HG03097 (cell line): ENCODE measurements around the gene ZDHHC8.
"Not testable (repeated sequence)": the region's sequence is repeated elsewhere in the genome, so short reads cannot be mapped to it uniquely, and the experiment has no call there.

Source experiments
- ATAC-seq: cut with Tn5 transposase; IDR thresholded peaks from one replicate; pipeline ENCODE4 v1.9.1; 2021; ENCODE audit not compliant: unreplicated experiment, low FRiP score

Gene ZDHHC8

GRCh38 chr22:20156611-20157429, 25.2 kb downstream of the ZDHHC8 start:
- no peak for ATAC-seq

- no peak for ATAC-seq
Measured at GRCh38 chr22:20157430-20158183, 26.0 kb downstream of the ZDHHC8 start.

GRCh38 chr22:20158391-20159036, 26.9 kb downstream of the ZDHHC8 start:
- no peak for ATAC-seq

DNA sequence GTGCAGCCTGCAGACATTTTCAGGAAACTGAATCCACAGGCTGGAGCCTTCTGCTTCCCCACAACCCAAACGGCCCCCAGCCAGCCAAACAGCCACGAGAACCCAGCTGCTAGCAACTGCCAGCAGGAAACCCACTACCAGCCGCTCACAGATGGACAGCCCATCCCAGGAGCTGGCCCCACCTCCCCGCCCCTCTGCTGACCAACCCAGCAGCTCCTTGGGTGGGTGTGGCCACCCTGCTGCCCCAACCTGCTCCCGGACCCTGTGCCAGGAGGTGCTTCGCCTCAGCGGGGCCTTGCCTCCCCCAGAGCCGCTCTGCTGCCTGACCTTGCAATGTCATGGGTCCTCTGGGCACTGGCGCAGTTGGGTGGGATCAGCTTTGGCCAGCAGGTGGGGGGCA, 27.5 kb downstream of the ZDHHC8 start:
- ATAC-seq, result no peak

- not testable (repeated sequence) for ATAC-seq
Measured at GRCh38 chr22:20159531-20159930, 27.9 kb downstream of the ZDHHC8 start.

DNA sequence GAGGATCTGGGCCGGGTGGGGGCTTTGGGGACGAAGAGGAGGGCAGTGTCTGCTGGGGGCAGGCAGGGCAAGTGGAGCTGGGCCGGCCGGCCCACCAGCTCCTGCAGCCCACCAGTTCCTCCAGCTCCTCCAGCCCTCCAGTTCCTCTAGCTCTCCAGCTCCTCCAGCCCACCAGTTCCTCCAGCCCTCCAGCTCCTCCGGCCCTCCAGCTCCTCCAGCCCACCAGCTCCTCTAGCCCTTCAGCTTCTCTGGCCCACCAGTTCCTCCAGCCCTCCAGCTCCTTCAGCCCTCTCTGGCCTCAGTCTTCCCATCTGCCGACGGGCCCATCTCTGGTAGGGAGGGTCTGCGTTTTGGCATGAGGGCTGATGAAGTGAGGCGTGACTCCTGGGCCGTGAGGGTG, 28.4 kb downstream of the ZDHHC8 start:
- ATAC-seq, result no peak

GRCh38 chr22:20164863-20165262, 33.3 kb downstream of the ZDHHC8 start:
- no peak for ATAC-seq

DNA sequence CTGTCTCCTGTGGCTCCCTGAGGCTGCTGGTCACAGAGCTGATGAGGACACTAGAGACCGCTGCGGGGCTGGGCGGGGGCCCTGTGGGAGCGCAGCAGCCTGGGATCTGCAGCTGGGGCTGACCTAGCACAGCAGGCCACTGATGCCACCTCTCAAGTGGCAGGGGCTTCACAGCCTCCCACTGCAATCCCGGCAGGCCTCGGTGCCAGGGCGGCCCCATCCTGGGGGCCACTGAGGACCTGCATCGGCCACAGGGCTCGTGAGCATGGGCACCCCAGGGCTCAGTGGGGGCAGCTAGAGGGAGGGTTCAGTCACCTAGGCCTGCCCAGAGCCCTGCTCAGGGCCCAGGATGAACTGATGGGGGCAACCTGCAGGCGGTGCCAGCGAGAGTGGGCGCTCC, 33.8 kb downstream of the ZDHHC8 start:
- no peak for ATAC-seq

DNA sequence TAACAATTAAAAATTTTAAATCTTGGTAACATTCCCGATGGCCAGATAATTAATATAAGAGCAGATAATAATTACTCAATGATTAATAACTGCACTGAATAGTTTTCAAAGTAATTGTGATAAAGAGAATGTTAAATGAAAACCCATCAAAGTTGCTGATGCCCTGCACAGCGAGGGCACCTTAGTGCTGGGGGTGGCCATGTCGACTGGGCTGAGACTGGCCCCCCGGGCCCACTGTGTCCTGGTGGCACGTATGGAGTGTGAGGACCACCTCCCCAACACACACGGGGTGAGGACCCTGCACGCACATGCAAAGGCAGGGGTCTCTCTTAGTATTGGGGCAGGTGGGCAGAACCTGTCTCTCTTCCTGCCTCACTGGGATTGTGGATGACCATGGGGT, 34.3 kb downstream of the ZDHHC8 start:
- no peak for ATAC-seq

- no peak for ATAC-seq
Measured at GRCh38 chr22:20166703-20167102, 35.1 kb downstream of the ZDHHC8 start.

- ATAC-seq, result no peak
Measured at GRCh38 chr22:20167643-20168322, 36.2 kb downstream of the ZDHHC8 start.

DNA sequence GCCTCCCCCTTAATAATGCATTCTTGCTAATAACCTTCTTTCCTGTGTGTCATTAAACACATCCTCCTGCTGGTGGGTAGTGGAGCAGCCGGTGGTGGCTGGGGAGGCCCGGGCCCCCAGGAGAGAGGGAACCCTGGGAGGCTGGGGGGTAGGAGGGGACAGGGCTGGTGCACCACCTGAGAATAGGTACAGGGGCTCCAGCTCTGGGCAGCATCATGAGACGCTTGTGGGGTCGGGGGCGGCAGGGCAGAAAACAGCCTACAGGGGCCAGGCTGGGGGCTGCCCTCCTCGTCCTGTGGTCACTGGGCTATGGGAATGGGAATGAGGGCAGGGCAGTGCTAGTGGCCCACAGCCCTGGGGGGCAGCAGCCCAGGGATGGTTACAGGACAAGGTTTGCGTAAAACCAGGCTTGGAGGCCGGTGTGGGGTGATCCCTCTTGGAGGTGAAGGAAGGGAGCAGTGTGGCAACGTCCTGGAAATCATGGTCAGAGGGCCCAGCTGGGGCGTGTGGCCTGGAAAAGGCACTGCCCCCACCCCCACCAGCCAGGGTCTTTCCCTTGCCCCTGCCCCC, 37.7 kb downstream of the ZDHHC8 start:
- ATAC-seq, result no peak

- no peak for ATAC-seq
Measured at GRCh38 chr22:20170170-20170569, 38.6 kb downstream of the ZDHHC8 start.

DNA sequence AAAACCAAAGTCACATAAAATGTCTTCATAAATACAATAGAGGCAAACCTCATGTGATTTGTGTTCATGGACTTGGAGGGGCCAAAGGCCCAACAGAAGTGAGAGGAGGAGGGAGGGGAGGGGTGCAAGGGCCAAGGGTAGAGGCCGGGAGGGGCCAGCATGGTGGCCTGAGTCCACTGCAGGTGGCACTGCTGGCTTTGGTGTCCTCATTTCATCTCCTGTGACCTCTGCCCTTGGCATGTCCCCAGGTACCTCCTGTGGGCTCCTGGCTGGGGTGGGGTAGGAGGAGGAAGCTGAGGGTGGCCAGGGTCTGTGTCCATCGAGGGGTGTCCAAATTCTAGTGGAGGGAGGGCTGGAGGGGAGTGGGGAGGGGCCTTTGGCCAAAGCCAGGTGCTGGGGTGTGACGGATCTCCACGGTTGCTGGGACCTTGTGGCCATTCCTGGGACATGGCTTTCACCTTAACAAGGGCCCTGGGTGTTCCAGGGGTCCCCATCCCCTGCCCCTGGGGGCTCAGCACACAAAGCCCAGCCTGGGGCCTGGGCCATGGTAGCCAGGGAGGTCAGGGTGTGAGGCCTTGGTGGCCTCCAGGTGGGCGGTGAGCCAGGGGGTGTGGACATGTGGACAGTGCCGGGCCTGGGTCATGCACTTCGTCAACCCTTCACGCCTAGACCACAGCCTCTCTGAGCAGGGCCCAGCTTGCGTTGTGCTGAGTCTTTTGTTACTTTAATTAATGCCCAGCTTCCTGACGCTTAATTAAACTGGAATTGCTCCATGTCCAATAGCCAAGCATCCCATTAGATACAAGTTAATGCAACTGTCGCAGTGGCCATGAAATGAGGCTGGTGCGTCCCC, 39.9 kb downstream of the ZDHHC8 start:
- ATAC-seq, result no peak

GRCh38 chr22:20172141-20172613, 40.6 kb downstream of the ZDHHC8 start:
- no peak for ATAC-seq

- no peak for ATAC-seq
Measured at GRCh38 chr22:20173246-20173645, 41.6 kb downstream of the ZDHHC8 start.

DNA sequence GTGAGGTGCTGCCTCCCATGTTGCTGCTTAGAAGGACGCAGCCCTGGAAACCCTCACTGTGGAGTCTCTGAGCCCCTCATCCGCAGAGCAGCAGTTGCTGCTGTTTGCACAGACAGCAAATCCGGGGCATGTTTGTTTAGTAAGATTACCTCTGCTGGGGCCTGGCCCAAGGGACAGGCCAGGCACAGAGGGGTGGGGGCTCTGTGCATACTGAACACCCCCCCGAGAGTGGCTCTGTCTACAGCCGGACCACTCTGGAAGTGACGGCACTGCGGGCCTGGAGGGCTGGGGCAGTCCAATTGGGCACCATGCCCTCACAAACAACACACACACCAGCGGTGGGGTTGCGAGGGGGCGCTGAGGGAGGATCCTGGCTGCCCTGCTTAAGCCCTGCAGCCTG, 42.2 kb downstream of the ZDHHC8 start:
- no peak for ATAC-seq

DNA sequence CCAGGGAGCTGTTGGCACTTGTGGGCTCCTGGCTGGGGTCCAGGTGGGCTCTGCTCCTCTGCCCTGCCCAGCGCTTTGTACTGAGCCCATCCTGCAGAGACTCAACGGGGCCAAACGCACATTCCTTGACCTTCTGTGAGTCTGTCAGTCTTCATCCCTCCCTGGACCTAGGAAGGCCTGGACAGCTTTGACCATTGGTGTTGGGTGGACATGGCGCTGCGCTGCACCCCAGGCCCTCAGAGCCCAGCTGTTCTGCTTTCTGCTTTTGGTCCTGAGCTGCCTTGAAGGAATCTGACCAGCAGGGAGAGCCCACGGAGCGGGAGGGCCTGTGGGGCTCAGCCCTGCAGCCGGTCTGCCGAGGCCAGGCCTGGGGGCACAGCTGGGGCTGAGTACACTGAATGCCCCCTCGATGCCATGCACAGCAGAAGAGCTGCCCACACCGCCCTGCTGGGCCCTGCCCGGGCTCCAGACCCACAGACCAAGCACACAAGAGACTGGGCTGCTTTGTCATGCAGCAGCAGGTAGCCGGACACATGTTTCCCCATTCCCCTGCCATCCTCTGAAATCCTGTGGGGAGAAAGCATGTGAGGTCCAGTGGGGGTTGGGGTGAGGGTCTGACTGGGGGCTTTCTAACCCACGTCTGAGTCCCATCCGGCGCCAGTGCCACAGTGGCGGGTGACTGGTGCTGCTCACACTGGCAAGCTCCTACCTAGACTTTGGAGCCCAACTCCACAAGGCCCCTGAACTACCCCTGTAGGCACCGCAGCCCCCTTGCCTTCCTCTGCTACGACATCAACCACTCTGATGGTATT, 43.4 kb downstream of the ZDHHC8 start:
- no peak for ATAC-seq

DNA sequence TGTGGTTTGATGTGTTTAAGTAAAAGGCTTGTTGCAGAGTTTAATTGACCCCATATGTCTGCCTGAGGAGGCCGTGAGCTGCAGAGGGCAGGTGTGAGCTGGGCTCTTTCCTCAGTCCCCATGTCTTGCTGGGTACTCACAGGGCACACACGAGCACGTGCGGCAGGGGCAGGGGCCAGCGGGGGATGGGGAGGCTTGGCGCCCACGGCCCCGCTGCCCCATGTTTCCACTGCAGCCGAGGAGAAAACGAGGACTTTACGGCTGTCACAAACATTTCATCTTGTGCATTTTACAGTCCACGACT, 43.9 kb downstream of the ZDHHC8 start:
- ATAC-seq, result no peak
